Activated CD4-positive, alpha-beta T cell treated with anti-CD3 and anti-CD28 coated beads, Interleukin-2, amount 50 U/mL, for 24 hours (primary cell): ENCODE results near the gene RCN2.
"Not testable (repeated sequence)": the region's sequence is repeated elsewhere in the genome, so short reads cannot be mapped to it uniquely, and the experiment has no call there.

ENCODE experiments used
- DNase-seq, 2 donors: peaks; one replicate each; pipeline ENCODE4 v3.0.0-alpha.2; 2020; ENCODE audit warnings: low read depth in 1 of 2, low spot score in 1 of 2

Gene RCN2

GRCh38 chr15:76931397-76932134, at the start of gene RCN2:
RCN2 (plus strand) TSS chr15:76931749; CDS start chr15:76931842, 93 bp downstream.
- peak; percentile 76 to 88 for DNase-seq

GRCh38 chr15:76885212-76885611, 46.3 kb upstream of the RCN2 start:
- no peak for DNase-seq

DNA sequence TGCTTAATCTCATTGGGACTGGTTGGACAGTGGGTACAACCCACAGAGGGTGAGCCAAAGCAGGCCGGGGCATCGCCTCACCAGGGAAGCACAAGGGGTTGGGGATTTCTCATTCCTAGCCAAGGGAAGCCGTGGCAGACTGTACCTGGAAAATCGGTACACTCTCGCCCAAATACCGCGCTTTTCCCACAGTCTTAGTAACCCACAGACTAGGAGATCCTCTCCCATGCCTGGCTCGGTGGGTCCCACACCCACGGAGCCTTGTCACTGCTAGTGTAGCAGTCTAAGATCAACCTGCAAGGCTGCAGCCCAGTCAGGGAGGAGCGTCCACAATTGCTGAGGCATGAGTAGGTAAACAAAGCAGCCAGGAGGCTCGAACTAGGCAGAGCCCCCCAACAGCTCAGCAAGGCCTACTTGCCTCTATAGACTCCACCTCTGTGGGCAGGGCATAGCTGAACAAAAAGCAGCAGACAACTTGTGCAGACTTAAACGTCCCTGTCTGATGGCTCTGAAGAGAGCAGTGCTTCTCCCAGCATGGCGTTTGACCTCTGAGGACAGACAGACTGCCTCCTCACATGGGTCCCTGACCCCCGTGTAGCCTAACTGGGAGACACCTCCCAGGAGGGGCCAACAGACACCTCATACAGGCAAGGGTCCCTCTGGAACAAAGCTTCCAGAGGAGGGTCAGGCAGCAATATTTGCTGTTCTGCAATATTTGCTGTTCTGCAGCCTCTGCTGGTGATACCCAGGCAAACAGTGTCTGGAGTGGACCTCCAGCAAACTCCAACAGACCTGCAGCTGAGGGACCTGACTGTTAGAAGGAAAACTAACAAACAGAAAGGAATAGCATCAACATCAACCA, 44.0 kb upstream of the RCN2 start:
- DNase-seq: not testable (repeated sequence)

- DNase-seq: not testable (repeated sequence)
These were observed 38.7 kb upstream of the RCN2 start for GRCh38 chr15:76892836-76893235.

DNA sequence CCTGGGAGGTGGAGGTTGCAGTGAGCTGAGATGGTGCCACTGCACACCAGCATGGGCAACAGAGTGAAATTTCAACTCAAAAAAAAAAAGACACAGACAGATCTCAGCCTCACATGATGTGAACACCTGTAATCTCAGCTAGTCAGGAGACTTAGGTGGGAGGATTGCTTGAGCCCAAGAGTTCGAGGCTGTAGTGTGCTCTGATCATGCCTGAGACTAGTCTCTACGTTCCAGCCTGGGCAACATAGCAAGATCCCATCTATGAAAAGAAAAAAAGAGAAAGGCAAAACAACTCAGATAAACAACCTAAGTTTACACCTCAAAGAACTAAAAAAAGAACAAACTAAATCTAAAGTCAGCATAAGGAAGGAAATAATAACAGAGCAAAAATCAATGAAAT, 37.4 kb upstream of the RCN2 start:
- DNase-seq: no peak

DNA sequence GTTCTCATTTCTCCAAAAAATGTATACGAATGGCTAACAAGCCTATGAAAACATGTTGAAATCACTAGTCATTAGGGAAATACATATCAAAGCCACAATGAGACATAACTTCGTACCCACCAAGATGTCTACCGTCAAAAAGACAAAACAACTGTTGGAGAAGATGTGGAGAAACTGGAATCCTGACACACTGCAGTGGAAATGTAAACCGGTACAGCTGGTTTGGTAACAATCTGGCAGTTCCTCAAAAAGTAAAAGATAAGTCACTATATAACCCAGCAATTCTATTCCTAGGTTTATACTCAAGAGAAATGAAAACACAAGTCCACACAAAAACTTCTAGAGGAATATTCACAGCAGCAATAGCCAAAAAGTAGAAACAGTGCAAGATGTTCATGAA, 33.4 kb upstream of the RCN2 start:
- DNase-seq: no peak

DNA sequence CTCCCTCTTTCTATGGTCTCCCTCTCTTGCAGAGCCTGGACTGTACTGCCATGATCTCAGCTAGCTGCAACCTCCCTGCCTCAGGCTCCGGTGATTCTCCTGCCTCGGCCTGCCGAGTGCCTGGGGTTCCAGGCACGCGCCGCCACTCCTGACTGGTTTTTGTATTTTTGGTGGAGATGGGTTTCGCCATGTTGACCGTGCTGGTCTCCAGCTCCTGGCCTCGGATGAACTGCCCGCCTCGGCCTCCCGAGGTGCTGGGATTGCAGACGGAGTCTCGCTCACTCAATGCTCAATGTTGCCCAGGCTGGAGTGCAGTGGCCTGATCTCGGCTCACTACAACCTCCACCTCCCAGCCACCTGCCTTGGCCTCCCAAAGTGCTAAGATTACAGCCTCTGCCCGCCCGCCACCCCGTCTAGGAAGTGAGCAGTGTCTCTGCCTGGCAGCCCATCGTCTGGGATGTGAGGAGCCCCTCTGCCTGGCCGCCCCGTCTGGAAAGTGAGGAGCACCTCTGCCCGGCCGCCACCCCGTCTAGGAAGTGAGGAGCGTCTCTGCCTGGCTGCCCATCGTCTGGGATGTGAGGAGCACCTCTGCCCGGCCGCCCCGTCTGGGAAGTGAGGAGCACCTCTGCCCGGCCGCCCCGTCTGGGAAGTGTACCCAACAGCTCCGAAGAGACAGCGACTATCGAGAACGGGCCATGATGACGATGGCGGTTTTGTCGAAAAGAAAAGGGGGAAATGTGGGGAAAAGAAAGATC, 32.2 kb upstream of the RCN2 start:
- DNase-seq: not testable (repeated sequence)

GRCh38 chr15:76899931-76900310, 31.6 kb upstream of the RCN2 start:
- not testable (repeated sequence) for DNase-seq

- DNase-seq: no peak
These were observed 29.6 kb upstream of the RCN2 start for GRCh38 chr15:76901965-76902364.

DNA sequence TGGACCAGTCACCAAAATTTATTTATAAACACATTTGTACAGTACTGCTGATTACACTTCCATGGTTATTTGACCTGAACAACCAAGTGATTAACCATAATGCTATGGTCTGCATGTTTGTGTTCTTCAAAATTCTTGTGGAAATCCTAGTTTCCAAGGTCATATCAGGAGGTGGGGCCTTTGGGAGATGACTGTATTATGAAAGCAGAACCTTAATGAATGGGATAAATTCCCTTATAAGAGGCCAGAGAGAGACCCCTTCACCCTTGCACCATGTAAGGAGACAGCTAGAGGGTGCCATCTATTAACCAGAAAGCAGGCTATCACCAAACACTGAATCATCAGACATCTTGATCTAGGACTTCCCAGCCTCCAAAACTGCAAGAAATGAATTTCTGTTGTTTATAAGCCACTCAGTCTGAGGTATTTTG, 28.3 kb upstream of the RCN2 start:
- peak in 1 of 2 donors; percentile 2 for DNase-seq

DNA sequence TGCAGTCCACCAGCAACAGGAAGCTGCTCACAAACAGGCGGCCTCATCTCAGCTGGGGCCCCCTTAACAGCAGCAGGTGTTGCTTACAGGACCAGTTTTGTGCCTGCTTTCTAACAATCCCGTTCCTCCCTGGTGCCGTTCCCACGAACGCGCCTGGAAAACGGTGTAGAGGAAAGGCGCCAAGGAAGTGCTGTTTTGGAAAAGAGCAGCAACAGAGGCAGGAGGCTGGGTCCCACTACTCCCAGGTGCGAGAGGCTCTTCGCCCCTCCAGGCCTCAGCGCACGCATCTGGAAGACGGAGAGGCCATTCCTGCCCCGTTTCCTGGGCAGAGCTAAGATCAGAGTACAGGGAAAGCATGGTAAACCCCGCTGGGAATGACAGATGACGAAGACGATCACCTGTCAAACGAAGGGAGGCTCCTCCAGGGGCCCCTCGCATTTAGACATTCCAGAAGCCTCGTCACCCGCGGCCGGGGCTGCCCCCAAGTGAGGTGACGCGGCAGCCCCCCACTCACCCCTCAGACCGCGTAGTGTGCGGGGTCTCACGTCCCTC, 27.0 kb upstream of the RCN2 start:
- no peak for DNase-seq

GRCh38 chr15:76905013-76905839, 26.3 kb upstream of the RCN2 start, which contains the start of gene SCAPER:
SCAPER (minus strand) TSS chr15:76905340; CDS start chr15:76883817, 21,523 bp downstream.
- peak; percentile 83 to 84 for DNase-seq

DNA sequence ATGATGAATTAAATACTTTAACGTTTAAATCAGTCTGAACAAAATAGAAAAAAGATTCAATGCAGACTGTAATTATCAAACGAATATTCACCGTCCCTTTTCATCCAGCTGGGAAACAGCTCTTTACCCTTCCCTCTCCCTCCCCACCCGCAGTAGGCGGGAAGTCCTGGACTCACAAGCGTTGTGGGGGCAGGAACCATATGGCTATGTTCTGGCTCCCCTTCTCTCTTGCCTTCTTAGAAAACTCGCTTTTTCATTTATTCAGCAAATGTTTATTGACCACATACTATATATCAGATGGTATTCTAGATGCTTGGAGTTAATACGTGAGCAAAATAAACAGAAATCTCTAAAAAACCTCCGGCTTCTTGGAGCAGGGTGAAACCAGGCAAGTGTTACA, 25.7 kb upstream of the RCN2 start:
- DNase-seq: no peak

- DNase-seq: no peak
These were observed 19.1 kb upstream of the RCN2 start for GRCh38 chr15:76912430-76912829.

DNA sequence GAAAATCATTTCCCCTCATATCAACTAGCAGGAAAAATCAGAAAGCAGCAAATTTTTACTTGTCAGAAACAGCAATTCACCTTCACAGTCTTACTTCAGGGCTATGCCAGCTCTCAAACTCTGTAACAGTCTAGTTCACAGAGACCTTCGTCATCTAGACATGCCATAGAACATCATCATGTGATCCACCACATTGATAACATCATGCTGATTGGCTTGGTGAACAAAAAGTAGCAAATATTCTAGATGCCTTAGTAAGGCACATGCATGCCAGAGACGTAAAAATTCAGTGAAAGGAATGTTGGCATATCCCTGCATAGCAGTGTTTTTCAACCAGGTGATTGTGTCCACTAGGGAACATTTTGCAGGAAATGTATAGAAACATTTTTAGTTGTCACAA, 17.8 kb upstream of the RCN2 start:
- no peak for DNase-seq

DNA sequence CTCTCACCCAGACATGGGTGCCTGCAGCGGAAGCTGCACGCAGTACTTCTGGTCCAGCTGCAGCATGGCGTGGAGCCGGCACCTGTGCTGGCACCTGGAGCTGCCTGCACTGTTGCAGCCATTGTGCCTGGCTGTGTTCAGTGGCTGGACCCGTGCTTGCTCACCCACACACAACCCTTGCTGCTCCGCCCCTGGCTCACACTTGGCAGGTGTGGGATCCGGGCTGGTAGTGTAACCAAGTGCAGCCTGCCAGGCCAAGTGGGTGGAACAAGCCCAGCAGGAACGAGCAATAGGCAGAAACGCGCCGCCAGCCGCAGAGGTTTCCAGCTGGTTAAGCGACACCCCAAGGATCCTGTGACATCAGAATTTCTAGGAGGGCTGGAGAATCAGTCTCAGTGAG, 15.2 kb upstream of the RCN2 start:
- DNase-seq: no peak

GRCh38 chr15:76928201-76928600, 3.3 kb upstream of the RCN2 start:
- DNase-seq: no peak

DNA sequence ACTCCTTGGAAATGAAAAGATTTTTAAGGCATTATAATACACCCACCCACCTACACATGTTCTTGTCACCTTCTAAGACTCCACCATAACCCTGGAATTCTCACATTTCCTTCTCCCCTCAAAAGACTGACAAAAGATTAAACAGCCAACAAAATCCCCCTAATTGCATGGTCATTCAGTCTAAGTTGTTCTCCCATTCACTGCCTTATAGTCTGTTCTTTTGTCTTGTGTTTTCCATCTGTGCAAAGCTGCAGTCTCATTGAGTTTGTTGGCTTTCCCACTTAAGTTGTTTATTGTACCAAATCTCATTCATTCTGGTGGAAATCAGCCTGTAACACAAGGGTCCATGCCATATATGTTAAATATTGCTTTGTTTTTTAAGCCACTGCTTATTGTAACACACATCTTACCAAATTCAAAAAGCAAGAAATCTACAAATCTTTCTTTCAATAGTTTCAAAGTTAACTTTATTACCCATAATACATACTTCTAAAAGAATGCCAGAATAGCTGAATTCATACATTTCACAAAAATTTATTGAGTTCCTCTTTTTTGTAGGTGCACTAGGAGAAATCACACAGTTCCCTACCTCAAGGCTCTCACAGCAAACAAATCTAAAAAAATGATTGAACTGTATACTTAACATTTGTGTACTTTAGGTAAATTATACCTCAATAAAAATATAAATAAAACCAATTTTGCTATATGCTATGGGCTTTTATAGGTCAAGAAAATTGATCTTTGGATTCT, 2.4 kb upstream of the RCN2 start:
- no peak for DNase-seq

- no peak for DNase-seq
These were observed 635 bp upstream of the RCN2 start for GRCh38 chr15:76930831-76931396.
